Smooth muscle cell (in vitro differentiated cells): ENCODE data around the gene EFCAB5. TPM values are rescaled to one million over a fixed set of nuclear protein-coding genes. Genes with fewer than 3 reads are reported as not detected.
"Not testable (repeated sequence)": the region's sequence is repeated elsewhere in the genome, so short reads cannot be mapped to it uniquely, and the experiment has no call there.

Experiments
- DNase-seq: peaks from one replicate; lab custom pipeline; 2025; ENCODE audit not compliant: unreplicated experiment; lab: John Stamatoyannopoulos, UW
- H2AFZ ChIP-seq: fragments of 200-600 bp; sonication (generic); 2 replicates; pipeline ENCODE4 v1.6.0; 2016; ENCODE audit warnings: antibody characterized with exemption, low read depth, mild to moderate bottlenecking
- H3F3A ChIP-seq: fragments of 200-600 bp; sonication (generic); 2 replicates; pipeline ENCODE4 v1.6.0; 2017; ENCODE audit warnings: antibody characterized with exemption, low read depth
- H3K27ac ChIP-seq: fragments of 200-600 bp; sonication (generic); 2 replicates; pipeline ENCODE4 v1.5.1; 2016; ENCODE audit warnings: low read depth, mild to moderate bottlenecking
- H3K27me3 ChIP-seq: fragments of 200-600 bp; sonication (generic); 2 replicates; pipeline ENCODE4 v1.6.1; 2016; ENCODE audit warnings: low read depth, mild to moderate bottlenecking
- H3K36me3 ChIP-seq: fragments of 200-600 bp; sonication (generic); 2 replicates; pipeline ENCODE4 v1.5.1; 2016; ENCODE audit warnings: low read depth
- H3K4me1 ChIP-seq: fragments of 200-600 bp; sonication (generic); 2 replicates; pipeline ENCODE4 v1.5.1; 2016; ENCODE audit warnings: low read depth
- H3K4me2 ChIP-seq: fragments of 200-600 bp; sonication (generic); 2 replicates; pipeline ENCODE4 v1.6.0; 2016; ENCODE audit warnings: mild to moderate bottlenecking
- H3K4me3 ChIP-seq: fragments of 200-600 bp; sonication (generic); 2 replicates; pipeline ENCODE4 v1.5.1; 2016; ENCODE audit warnings: mild to moderate bottlenecking
- H3K79me2 ChIP-seq: fragments of 200-600 bp; sonication (generic); 2 replicates; pipeline ENCODE4 v1.6.0; 2016; ENCODE audit warnings: low read depth, mild to moderate bottlenecking
- H3K9ac ChIP-seq: fragments of 200-600 bp; sonication (generic); 2 replicates; pipeline ENCODE4 v1.6.0; 2016; ENCODE audit warnings: low read depth
- H3K9me3 ChIP-seq: fragments of 200-600 bp; sonication (generic); replicated peaks from 2 replicates; pipeline ENCODE4 v1.5.1; 2016; ENCODE audit warnings: low read depth
- H4K20me1 ChIP-seq: fragments of 200-600 bp; sonication (generic); 2 replicates; pipeline ENCODE4 v1.6.0; 2016; ENCODE audit warnings: low read depth
- CTCF ChIP-seq: fragments of 200-600 bp; sonication (generic); IDR thresholded peaks from 2 replicates; pipeline ENCODE4 v1.5.1; 2017; ENCODE audit warnings: borderline replicate concordance, mild to moderate bottlenecking, antibody characterized with exemption; ENCODE audit not compliant: insufficient read depth, poor library complexity, severe bottlenecking
- WGBS: methylation state at CpG from one replicate; pipeline ENCODE4 v1.1.7; 2016; ENCODE audit warnings: low lambda C conversion rate; 5-methylcytosine and 5-hydroxymethylcytosine counted together
- polyA plus RNA-seq: library from polyadenylated mRNA; unstranded; fragments of >200 nt; fragmentation: Nextera tagmentation; extraction: Ambion mirVana; gene quantifications from 2 replicates; pipeline ENCODE4 v1.2.1, GENCODE V29; 2016
- total RNA-seq: library from RNA; depleted of rRNA; stranded (reverse); fragments of >200 nt; gene quantifications from 2 replicates; pipeline ENCODE4 v1.2.3, GENCODE V29; 2014

Gene EFCAB5
- total and polyA plus RNA-seq, 2 experiments from 2014 or later: 0.31 TPM; not detected in 1

- Histone ChIP-seq H3K27me3 (no peaks in the 10 kb centered on the region), H3K9ac (no peak overlapping the region), H3K4me3 (no peak overlapping the region), H3K36me3 (no peaks in the 10 kb centered on the region), H3F3A (no peaks in the 10 kb centered on the region), H4K20me1 (no peaks in the 10 kb centered on the region), H3K9me3 (no peaks in the 10 kb centered on the region), H3K27ac (no peak overlapping the region), H2AFZ (no peak overlapping the region), H3K4me2 (no peak overlapping the region), H3K79me2 (no peaks in the 10 kb centered on the region), H3K4me1 (no peaks in the 10 kb centered on the region)
- no peak for DNase-seq
- TF ChIP-seq CTCF: no peak
Observed at GRCh38 chr17:29956225-29956624, 14.8 kb downstream of the EFCAB5 start.

GRCh38 chr17:29957488-29957887 lies 16.1 kb downstream of the EFCAB5 start:
- not testable (repeated sequence) for H2AFZ ChIP-seq, H3K4me2 ChIP-seq, H3K79me2 ChIP-seq, H3K9me3 ChIP-seq, H3F3A ChIP-seq, H3K4me3 ChIP-seq, H3K4me1 ChIP-seq, H3K27me3 ChIP-seq, H3K27ac ChIP-seq, DNase-seq, H3K36me3 ChIP-seq, H3K9ac ChIP-seq, H4K20me1 ChIP-seq
- WGBS: 96% methylated on average over 1 of the region's 1 CpG

DNA sequence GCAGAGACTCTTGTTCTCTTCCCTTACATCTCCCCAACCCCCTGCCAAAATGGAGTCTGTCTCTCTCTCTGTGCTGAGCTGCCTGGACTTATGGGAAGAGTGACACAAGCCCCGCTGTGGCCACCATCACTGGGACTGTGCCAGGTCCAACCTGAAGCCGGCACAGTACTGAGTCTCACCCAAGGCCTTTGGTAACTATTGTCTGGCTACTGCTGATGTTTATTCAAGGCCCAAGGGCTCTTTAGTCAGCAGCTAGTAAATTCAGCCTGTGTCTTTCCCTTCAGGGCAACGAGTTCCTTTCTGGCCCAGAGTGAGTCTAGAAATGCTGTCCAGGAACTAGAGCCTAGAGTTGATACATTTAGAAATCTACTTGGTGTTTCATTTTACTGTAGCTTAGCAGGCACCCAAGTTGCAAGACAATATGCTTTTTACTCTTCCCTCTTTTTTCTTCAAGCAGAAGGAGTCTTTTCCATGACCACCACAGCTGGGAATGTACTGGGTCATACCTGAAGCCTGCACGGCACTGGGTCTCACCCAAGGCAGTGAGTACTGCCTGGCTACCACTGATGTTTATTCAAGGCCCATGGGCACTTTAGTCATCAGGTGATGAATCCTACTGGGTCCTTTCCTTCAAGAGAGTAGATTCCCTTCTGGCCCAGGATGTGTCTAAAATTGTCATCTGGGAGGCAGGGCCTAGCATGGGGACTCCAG lies 17.7 kb downstream of the EFCAB5 start:
- Histone ChIP-seq H2AFZ (no peak overlapping the region), H3K79me2 (no peaks in the 10 kb centered on the region), H3F3A (no peaks in the 10 kb centered on the region), H3K9me3 (peaks cover 4% of the 10 kb centered on the region), H3K9ac (no peak overlapping the region), H3K4me1 (no peaks in the 10 kb centered on the region), H3K4me2 (no peak overlapping the region), H3K4me3 (no peak overlapping the region), H3K36me3 (no peaks in the 10 kb centered on the region), H4K20me1 (no peaks in the 10 kb centered on the region), H3K27me3 (no peaks in the 10 kb centered on the region), H3K27ac (no peak overlapping the region)
- no peak for DNase-seq
- WGBS: 80% methylated on average over 4 of the region's 4 CpGs
- TF ChIP-seq CTCF: no peak

DNA sequence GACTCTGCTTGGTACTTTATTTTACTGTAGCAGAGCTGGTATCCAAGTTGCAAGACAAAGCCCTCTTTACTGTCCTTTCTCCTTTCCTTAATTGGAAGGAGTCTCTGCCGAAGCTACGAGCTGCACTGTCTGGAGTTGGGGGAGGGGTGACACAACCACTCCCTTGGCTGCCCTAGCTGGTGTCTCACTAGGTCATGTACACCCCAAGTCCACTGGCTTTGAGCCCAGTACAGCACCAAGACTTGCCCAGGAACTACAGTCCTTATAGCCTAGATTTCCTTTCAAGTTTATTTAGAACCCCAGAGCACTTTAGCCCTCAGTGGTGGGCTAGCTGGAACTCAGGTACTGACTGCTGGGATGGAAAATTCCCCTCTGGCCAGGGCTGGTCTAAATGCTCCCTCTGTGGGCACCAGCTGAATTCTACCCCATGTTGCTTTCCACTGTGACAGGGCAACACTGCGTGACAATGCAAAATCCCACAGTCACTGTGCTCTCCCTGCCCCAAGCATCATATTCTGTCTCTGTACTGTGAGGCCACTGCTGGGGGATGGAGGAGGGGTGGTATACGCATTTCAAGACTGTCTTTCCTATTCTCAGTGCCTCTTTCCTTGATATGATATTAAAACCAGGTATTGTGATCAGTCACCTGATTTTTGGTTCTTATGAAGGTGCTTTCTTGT lies 18.4 kb downstream of the EFCAB5 start:
- Histone ChIP-seq H3K9ac (no peak overlapping the region), H3K27me3 (no peaks in the 10 kb centered on the region), H4K20me1 (no peaks in the 10 kb centered on the region), H3K4me1 (no peaks in the 10 kb centered on the region), H3K4me2 (no peak overlapping the region), H3F3A (no peaks in the 10 kb centered on the region), H3K79me2 (no peaks in the 10 kb centered on the region), H2AFZ (no peak overlapping the region), H3K36me3 (no peaks in the 10 kb centered on the region), H3K9me3 (peaks cover 4% of the 10 kb centered on the region), H3K4me3 (no peak overlapping the region), H3K27ac (no peak overlapping the region)
- TF ChIP-seq CTCF: no peak
- WGBS: 74% methylated on average over 4 of the region's 4 CpGs
- DNase-seq: no peak
